ENCODE results near the gene ITPR1.

- TF ChIP-seq CTCF (IDR thresholded peaks at IDR 0.05) = no peak
- TF ChIP-seq POLR2A (IDR thresholded peaks at IDR 0.05) = no peak
Observed at GRCh38 chr3:4849739-4850138, 356.6 kb downstream of the ITPR1 start.
